H9 (cell line): ENCODE measurements around the gene ATXN7. TPM values are rescaled to one million over a fixed set of nuclear protein-coding genes. Genes with fewer than 3 reads are reported as not detected.

ENCODE experiments used
- DNase-seq: peaks from one replicate; pipeline ENCODE4 v3.0.0-alpha.2; 2017
- H2AFZ ChIP-seq: one replicate; pipeline ENCODE4 v1.6.1; 2013; ENCODE audit warnings: mild to moderate bottlenecking, low read length, control low read depth, moderate library complexity
- H2AK5ac ChIP-seq: 2 replicates; pipeline ENCODE4 v1.6.1; 2013; ENCODE audit warnings: low read length, control low read depth, mixed read lengths; ENCODE audit not compliant: insufficient read length
- H2BK120ac ChIP-seq: one replicate; pipeline ENCODE4 v1.6.1; 2013; ENCODE audit warnings: low read depth, mild to moderate bottlenecking, low read length, control low read depth, inconsistent platforms; ENCODE audit not compliant: poor library complexity, severe bottlenecking
- H2BK12ac ChIP-seq: 2 replicates; pipeline ENCODE4 v1.6.1; 2013; ENCODE audit warnings: low read length, control low read depth, mixed read lengths, low read depth; ENCODE audit not compliant: insufficient read length
- H2BK15ac ChIP-seq: 2 replicates; pipeline ENCODE4 v1.6.1; 2013; ENCODE audit warnings: low read depth, low read length, control low read depth
- H2BK20ac ChIP-seq: one replicate; pipeline ENCODE4 v1.6.1; 2013; ENCODE audit warnings: low read depth, mild to moderate bottlenecking, low read length, control low read depth, inconsistent platforms; ENCODE audit not compliant: poor library complexity, severe bottlenecking
- H2BK5ac ChIP-seq: 2 replicates; pipeline ENCODE4 v1.6.1; 2013; ENCODE audit warnings: low read length, control low read depth, mixed read lengths; ENCODE audit not compliant: insufficient read length
- H3K14ac ChIP-seq: 2 replicates; pipeline ENCODE4 v1.6.1; 2013; ENCODE audit warnings: low read length, control low read depth; ENCODE audit not compliant: insufficient read depth
- H3K18ac ChIP-seq: 2 replicates; pipeline ENCODE4 v1.6.1; 2013; ENCODE audit warnings: low read depth, mild to moderate bottlenecking, mixed read lengths, low read length, control low read depth; ENCODE audit not compliant: insufficient read length
- H3K23ac ChIP-seq: 2 replicates; pipeline ENCODE4 v1.6.1; 2013; ENCODE audit warnings: low read length, control low read depth, mixed read lengths, low read depth; ENCODE audit not compliant: insufficient read length
- H3K23me2 ChIP-seq: 2 replicates; pipeline ENCODE4 v1.6.1; 2013; ENCODE audit warnings: low read depth, mild to moderate bottlenecking, mixed read lengths, low read length, control low read depth; ENCODE audit not compliant: insufficient read length, poor library complexity, severe bottlenecking
- H3K27ac ChIP-seq: 2 replicates; pipeline ENCODE4 v1.5.1; 2013; ENCODE audit warnings: low read length, control low read depth, mixed read lengths, low read depth; ENCODE audit not compliant: insufficient read length
- H3K27me3 ChIP-seq: 2 replicates; pipeline ENCODE4 v1.6.1; 2013; ENCODE audit warnings: low read length, control low read depth, inconsistent platforms; ENCODE audit not compliant: insufficient read depth
- H3K4ac ChIP-seq: 2 replicates; pipeline ENCODE4 v1.6.1; 2013; ENCODE audit warnings: low read depth, mild to moderate bottlenecking, control low read depth, inconsistent platforms, low read length, moderate library complexity
- H3K4me1 ChIP-seq: 2 replicates; pipeline ENCODE4 v1.6.1; 2013; ENCODE audit warnings: low read length, control low read depth, inconsistent platforms; ENCODE audit not compliant: insufficient read depth
- H3K4me2 ChIP-seq: 2 replicates; pipeline ENCODE4 v1.6.1; 2013; ENCODE audit warnings: low read length, control low read depth, mixed read lengths; ENCODE audit not compliant: insufficient read length, insufficient read depth
- H3K56ac ChIP-seq: 2 replicates; pipeline ENCODE4 v1.6.1; 2013; ENCODE audit warnings: low read depth, mild to moderate bottlenecking, mixed read lengths, low read length, control low read depth; ENCODE audit not compliant: insufficient read length
- H3K79me1 ChIP-seq: 2 replicates; pipeline ENCODE4 v1.6.1; 2013; ENCODE audit warnings: low read depth, mild to moderate bottlenecking, moderate library complexity, low read length, control low read depth, inconsistent platforms; ENCODE audit not compliant: insufficient read depth, poor library complexity, severe bottlenecking
- H3K79me2 ChIP-seq: 2 replicates; pipeline ENCODE4 v1.6.1; 2013; ENCODE audit warnings: low read length, control low read depth, inconsistent platforms; ENCODE audit not compliant: insufficient read depth
- H3K9ac ChIP-seq: 2 replicates; pipeline ENCODE4 v1.6.1; 2013; ENCODE audit warnings: low read length, control low read depth, mixed read lengths; ENCODE audit not compliant: insufficient read length; ENCODE audit errors: extremely low read depth
- H3K9me3 ChIP-seq: one replicate; pipeline ENCODE4 v1.6.1; 2013; ENCODE audit warnings: low read depth, low read length, inconsistent platforms; ENCODE audit not compliant: control insufficient read depth
- H3T11ph ChIP-seq: one replicate; pipeline ENCODE4 v1.6.1; 2013; ENCODE audit warnings: mild to moderate bottlenecking, low read length, control low read depth, inconsistent platforms
- H4K20me1 ChIP-seq: one replicate; pipeline ENCODE4 v1.6.1; 2013; ENCODE audit not compliant: control insufficient read depth, insufficient read length, insufficient read depth
- H4K5ac ChIP-seq: 2 replicates; pipeline ENCODE4 v1.6.1; 2013; ENCODE audit warnings: low read depth, mild to moderate bottlenecking, mixed read lengths, low read length, control low read depth; ENCODE audit not compliant: insufficient read length
- H4K8ac ChIP-seq: replicated peaks from 2 replicates; pipeline ENCODE4 v1.6.1; 2013; ENCODE audit warnings: low read length, control low read depth, mixed read lengths, low read depth; ENCODE audit not compliant: insufficient read length
- H4K91ac ChIP-seq: 2 replicates; pipeline ENCODE4 v1.6.1; 2013; ENCODE audit warnings: low read depth, mild to moderate bottlenecking, moderate library complexity, mixed read lengths, low read length, control low read depth; ENCODE audit not compliant: insufficient read length
- H3K27ac Mint-ChIP-seq, 3 experiments: 2 replicates in 2 of 3; 3 replicates in 1 of 3; pipeline ENCODE4 v1.8.0; 2020 to 2021; ENCODE audit warnings: mixed read lengths in 3 of 3, mild to moderate bottlenecking in 1 of 3, moderate library complexity in 1 of 3
- H3K27me3 Mint-ChIP-seq: 2 replicates; pipeline ENCODE4 v1.8.0; 2021; ENCODE audit warnings: low read depth, mild to moderate bottlenecking, moderate library complexity, mixed read lengths
- H3K36me3 Mint-ChIP-seq, 3 experiments: 2 replicates in 2 of 3; 3 replicates in 1 of 3; pipeline ENCODE4 v1.8.0; 2020 to 2021; ENCODE audit warnings: low read depth in 3 of 3, mixed read lengths in 3 of 3; ENCODE audit not compliant: insufficient read depth in 1 of 3
- H3K4me1 Mint-ChIP-seq, 2 experiments: 2 replicates each; pipeline ENCODE4 v1.8.0; 2020; ENCODE audit warnings: mixed read lengths in 2 of 2
- H3K4me3 Mint-ChIP-seq, 2 experiments: 2 replicates in 1 of 2; 3 replicates in 1 of 2; pipeline ENCODE4 v1.8.0; 2020 to 2021; ENCODE audit warnings: mild to moderate bottlenecking in 2 of 2, mixed read lengths in 2 of 2, moderate library complexity in 1 of 2
- H3K9me3 Mint-ChIP-seq, 2 experiments: 2 replicates in 1 of 2; 3 replicates in 1 of 2; pipeline ENCODE4 v1.8.0; 2020; ENCODE audit warnings: mild to moderate bottlenecking in 2 of 2, mixed read lengths in 2 of 2, moderate library complexity in 1 of 2
- WGBS: extraction: QIAGEN DNeasy Blood & Tissue Kit; methylation state at CpG from one replicate; pipeline ENCODE4 v1.1.7; 2013; ENCODE audit warnings: missing lambda C conversion rate, low lambda C conversion rate, mixed read lengths; ENCODE audit not compliant: insufficient read length; ENCODE audit errors: extremely low coverage; 5-methylcytosine and 5-hydroxymethylcytosine counted together
- total RNA-seq: library from RNA; stranded (reverse); gene quantifications from 2 replicates; pipeline ENCODE4 v1.2.1, GENCODE V29; 2021
- TF ChIP-seq, protein P1 (sequence below): fragments of 200-600 bp; sonication (generic); conservative IDR thresholded peaks from 3 replicates; pipeline ENCODE4 v1.8.0; 2021; ENCODE audit warnings: antibody characterized with exemption, mild to moderate bottlenecking

The ATXN7 gene
- total RNA-seq, 1 experiment from 2014 or later = 21.5 TPM

DNA sequence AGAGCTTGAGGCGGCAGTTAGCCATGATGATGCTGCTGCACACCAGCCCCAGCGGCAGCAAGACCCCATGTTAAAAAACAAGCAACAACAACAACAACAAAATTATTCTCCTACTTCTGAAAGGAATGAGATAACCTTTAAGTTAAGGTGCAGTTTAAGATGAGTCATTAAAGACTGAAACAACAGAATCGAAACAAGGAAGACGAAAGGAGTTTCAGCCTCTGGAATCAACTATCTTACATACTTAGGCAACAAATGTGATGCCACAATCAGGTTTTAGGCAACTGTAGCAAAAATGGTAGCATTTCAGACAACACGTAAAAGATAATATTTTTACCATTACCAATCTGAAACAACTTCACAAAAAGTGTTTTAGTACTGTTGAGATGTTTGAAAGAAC, 36.3 kb downstream of the ATXN7 start:
- H3K36me3 Mint-ChIP-seq = peaks cover 16 to 38% (median 24%) of the 10 kb centered on the region in 3 experiments
- H3K9ac ChIP-seq = no peak overlapping the region
- H2BK12ac ChIP-seq = no peak overlapping the region
- H3K27me3 Mint-ChIP-seq = no peaks in the 10 kb centered on the region
- no peaks in the 10 kb centered on the region for H3K27me3 ChIP-seq
- H3K27ac Mint-ChIP-seq = no peak overlapping the region; a peak in 1 of 7 replicates
- no CpG with 5 or more reads among the region's 5 CpGs for WGBS
- H3K4me1 Mint-ChIP-seq = peaks cover 6 to 8% of the 10 kb centered on the region in 2 experiments
- no peaks in the 10 kb centered on the region; the same call in 1 of the 2 replicates for H3K4me1 ChIP-seq
- no peak overlapping the region for H4K5ac ChIP-seq
- no peaks in the 10 kb centered on the region for H3K9me3 Mint-ChIP-seq
- H3K18ac ChIP-seq = no peak overlapping the region
- no peak overlapping the region for H3K56ac ChIP-seq
- no peaks in the 10 kb centered on the region for H4K20me1 ChIP-seq
- H3K27ac ChIP-seq = no peak overlapping the region
- H3K4ac ChIP-seq = no peak overlapping the region
- no peak overlapping the region for H3K14ac ChIP-seq
- no peak overlapping the region for H3K4me2 ChIP-seq
- no peak overlapping the region for H2BK20ac ChIP-seq
- no peaks in the 10 kb centered on the region for H3K9me3 ChIP-seq
- H3K79me1 ChIP-seq = no peaks in the 10 kb centered on the region
- no peak overlapping the region for H3K4me3 Mint-ChIP-seq
- no peak overlapping the region for H3K23ac ChIP-seq
- no peak overlapping the region for H3T11ph ChIP-seq
- H2BK15ac ChIP-seq = no peak overlapping the region
- no peak for DNase-seq
- no peaks in the 10 kb centered on the region for H3K79me2 ChIP-seq
- no peak overlapping the region for H4K8ac ChIP-seq
- no peak overlapping the region for H2AFZ ChIP-seq
- H4K91ac ChIP-seq = no peak overlapping the region
- no peak overlapping the region for H2BK5ac ChIP-seq
- H3K23me2 ChIP-seq = no peaks in the 10 kb centered on the region
- TF ChIP-seq, protein P1, sequence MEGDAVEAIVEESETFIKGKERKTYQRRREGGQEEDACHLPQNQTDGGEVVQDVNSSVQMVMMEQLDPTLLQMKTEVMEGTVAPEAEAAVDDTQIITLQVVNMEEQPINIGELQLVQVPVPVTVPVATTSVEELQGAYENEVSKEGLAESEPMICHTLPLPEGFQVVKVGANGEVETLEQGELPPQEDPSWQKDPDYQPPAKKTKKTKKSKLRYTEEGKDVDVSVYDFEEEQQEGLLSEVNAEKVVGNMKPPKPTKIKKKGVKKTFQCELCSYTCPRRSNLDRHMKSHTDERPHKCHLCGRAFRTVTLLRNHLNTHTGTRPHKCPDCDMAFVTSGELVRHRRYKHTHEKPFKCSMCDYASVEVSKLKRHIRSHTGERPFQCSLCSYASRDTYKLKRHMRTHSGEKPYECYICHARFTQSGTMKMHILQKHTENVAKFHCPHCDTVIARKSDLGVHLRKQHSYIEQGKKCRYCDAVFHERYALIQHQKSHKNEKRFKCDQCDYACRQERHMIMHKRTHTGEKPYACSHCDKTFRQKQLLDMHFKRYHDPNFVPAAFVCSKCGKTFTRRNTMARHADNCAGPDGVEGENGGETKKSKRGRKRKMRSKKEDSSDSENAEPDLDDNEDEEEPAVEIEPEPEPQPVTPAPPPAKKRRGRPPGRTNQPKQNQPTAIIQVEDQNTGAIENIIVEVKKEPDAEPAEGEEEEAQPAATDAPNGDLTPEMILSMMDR = no peak
- H2AK5ac ChIP-seq = no peak overlapping the region
- no peak overlapping the region for H2BK120ac ChIP-seq
